HG03175 (cell line): ENCODE measurements around the gene KIF7.
"Not testable (repeated sequence)": the region's sequence is repeated elsewhere in the genome, so short reads cannot be mapped to it uniquely, and the experiment has no call there.

Experiments used
- ATAC-seq: cut with Tn5 transposase; IDR thresholded peaks from one replicate; pipeline ENCODE4 v1.9.1; 2021; ENCODE audit warnings: mild to moderate bottlenecking, moderate library complexity; ENCODE audit not compliant: unreplicated experiment

KIF7 gene

GRCh38 chr15:89654847-89655805 is at the start of gene KIF7:
TSS of gene KIF7 (minus strand) at chr15:89655467. CDS start at chr15:89652930, 2,537 bp downstream.
- ATAC-seq: no peak

- ATAC-seq: no peak
These were observed 49.1 kb upstream of the KIF7 start for GRCh38 chr15:89704411-89704810.

GRCh38 chr15:89695198-89695597 is 39.9 kb upstream of the KIF7 start:
- ATAC-seq: no peak

DNA sequence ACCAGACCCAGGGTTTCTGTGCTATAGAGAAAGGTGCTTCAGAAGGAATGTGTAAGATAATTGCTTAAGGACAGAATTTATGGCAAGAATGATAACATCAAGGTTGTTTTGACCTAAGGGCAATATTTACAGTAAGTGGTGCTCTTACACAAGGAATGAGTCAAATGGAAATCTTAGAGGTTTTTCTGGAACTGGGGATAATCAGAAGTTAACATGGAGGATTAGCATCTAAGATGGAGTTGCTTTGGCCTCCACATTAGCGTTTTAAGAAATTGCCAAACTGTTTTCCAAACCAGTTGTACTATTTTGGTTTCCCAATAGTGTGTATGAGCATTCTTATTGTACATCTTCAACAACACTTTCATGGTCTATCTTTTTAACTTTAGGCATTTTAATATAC is 38.4 kb upstream of the KIF7 start:
- ATAC-seq: no peak

DNA sequence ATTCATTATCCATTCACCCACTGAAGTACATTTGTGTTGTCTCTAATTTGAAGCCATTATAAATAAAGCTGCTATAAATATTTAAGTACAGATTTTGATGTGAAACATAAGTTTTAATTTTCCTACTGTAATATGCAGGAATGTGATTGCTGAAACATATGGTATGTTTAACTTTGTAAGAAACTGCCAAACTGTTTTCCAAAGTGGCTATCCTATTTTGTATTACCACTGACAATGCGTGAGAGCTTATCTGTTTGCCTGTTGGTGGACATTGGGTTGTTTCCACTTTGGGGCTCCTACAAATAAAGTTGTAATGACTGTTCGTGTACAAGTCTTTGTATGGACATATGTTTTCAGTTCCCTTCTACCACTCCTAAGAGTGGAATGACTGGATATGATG is 37.8 kb upstream of the KIF7 start:
- ATAC-seq: no peak

DNA sequence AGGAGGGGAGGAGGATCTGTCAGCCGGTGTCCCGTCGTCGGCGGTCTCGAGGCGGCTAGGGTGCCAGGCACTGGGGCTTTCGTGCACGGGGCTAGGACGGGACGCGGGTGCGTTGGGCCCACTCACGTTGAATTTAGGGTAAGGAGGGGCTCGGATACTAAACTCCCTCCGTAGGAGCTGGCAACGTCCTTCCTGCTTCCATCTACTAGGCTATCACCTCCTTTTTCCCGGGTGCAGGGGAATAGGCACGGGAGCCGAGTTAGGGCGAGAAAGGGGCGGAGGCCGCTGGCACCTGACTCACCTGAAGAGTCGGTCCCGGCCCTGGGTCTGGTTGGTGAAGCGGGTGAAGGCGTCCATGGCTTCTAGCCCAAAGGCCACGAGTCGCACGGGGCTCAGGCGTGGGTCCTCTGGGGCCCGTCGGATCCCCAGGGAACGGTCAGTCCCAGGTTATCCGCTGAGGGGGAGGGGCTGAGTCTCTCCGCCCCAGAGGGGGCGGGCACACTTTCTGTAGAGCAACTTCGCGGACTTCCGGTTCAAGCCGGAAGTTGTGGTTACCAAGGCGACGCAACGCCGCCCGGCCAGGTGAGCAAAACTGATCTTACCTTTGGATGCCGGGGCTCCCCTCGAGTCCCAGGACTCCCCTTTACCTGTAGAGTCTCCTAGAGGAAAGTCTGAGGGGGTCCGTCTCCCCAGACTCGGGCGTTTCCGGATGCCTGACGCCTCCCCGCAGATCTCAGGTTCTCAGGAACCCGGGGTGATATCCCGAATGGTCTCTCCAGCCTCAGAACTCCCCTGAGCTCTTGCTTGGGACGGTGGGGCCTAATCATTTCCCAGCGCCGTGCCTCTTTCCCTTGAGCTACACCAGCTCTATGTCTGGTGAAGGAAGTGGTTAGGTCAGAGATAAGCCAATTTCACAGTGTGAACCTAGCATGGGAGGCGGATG is 35.3 kb upstream of the KIF7 start, which contains the start of the genes PEX11A and WDR93:
Gene PEX11A (minus strand): TSS at position 479 of the 943 bp plus-strand sequence. CDS start 122 bp downstream, at position 357.
Gene WDR93 (plus strand): TSS at position 536 of the 943 bp plus-strand sequence. CDS start 10,936 bp downstream, outside the sequence.
- peak; percentile 96 for ATAC-seq

DNA sequence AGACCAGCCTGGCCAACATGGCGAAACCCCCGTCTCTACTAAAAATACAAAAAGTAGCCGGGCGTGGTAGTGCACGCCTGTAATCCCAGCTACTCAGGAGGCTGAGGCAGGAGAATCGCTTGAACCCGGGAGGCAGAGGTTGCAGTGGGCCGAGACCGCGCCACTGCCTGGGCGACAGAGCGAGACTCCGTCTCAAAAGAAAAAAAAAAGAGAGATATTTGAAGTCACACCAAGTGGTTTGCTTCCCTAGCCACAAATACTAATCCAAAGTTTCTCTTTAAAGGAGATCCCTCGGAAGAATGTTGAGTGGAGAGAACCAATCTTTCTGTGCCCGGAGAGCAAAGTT is 34.6 kb upstream of the KIF7 start:
- not testable (repeated sequence) for ATAC-seq

GRCh38 chr15:89686522-89686921 is 31.3 kb upstream of the KIF7 start:
- no peak for ATAC-seq

DNA sequence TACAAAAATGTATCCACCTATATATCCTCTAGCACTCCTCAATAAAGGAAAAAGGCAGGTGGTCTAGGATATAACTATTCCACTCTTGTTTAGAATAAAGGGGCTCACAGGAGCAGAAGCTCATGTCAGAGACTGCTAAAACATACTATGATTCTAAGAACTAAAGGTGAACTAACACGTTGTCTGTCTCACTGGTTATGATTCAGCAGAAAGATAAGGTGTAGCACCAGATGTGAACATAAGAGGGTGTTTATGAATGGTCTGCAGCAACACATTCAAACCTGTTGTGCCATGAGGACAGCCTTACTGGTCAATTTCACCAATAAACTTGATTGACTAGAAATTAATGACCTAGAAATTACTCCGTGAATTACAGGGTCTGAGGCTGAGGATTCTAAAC is 30.7 kb upstream of the KIF7 start:
- no peak for ATAC-seq

GRCh38 chr15:89681146-89681545 is 25.9 kb upstream of the KIF7 start:
- no peak for ATAC-seq

- ATAC-seq: no peak
These were observed 25.1 kb upstream of the KIF7 start for GRCh38 chr15:89680282-89680873.

DNA sequence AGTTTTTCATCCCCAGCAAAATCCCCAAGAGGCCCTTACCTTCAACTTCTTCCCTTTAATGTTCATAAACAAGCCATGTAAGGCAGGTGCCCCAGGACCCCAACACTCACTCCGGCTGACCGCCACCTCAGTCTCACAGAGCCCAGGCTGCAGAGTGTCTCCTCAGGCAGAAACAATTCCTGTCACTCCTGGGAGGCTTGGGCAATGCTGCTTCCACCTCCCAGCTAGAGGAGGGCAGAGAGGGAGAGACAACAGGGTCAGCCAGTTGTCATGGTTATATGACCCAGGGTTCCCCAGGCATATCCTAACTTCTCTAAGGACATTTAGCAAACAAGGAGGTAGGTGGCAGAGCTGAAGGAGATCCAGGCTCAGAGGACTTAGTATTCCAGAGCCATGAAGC is 23.9 kb upstream of the KIF7 start, which contains the start of gene PLIN1:
Gene PLIN1 (minus strand): TSS at position 156 of the 400 bp plus-strand sequence. CDS start 1,878 bp downstream, outside the sequence.
- no peak for ATAC-seq

- no peak for ATAC-seq
These were observed 22.1 kb upstream of the KIF7 start for GRCh38 chr15:89677381-89677780.

GRCh38 chr15:89675606-89676005 is 20.3 kb upstream of the KIF7 start:
- ATAC-seq: no peak

GRCh38 chr15:89674526-89674925 is 19.3 kb upstream of the KIF7 start:
- ATAC-seq: no peak

DNA sequence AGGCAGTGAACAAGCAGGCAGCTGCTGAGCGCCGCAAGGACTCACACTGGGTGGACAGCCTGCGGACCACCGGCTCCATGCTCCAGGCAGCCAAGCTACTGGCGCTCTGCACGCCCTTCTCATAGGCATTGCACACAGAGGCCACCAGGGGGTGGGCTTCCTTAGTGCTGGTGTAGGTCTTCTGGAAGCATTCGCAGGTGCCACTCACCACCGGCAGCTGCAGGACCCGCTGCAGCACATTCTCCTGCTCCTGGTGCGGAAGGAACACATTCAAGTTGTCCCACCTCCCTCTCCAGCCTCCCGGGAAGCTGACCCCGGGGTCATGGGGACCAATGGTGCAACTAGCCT is 17.9 kb upstream of the KIF7 start:
- ATAC-seq: no peak

GRCh38 chr15:89672221-89673164 is 17.2 kb upstream of the KIF7 start:
- no peak for ATAC-seq

DNA sequence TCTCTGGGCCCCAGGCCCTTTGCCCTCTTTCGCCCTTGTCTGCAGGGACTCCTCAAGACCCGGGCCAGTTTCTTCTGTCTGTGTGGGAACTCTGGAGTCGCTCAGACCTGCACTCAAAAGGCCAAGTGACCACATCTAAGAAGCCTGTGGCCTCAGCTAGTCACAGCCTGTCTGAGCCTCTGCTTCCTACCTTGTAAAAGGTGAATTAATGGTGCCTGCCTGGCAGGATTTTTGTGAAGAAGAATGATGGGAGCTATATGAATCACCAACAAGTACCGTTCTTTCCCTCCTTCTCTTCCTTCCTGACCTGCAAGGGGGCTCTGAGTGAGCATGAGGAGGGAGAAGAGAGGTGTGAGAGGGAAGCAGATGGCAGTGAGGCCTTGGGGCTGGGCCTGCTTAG is 16.4 kb upstream of the KIF7 start:
- ATAC-seq: no peak

DNA sequence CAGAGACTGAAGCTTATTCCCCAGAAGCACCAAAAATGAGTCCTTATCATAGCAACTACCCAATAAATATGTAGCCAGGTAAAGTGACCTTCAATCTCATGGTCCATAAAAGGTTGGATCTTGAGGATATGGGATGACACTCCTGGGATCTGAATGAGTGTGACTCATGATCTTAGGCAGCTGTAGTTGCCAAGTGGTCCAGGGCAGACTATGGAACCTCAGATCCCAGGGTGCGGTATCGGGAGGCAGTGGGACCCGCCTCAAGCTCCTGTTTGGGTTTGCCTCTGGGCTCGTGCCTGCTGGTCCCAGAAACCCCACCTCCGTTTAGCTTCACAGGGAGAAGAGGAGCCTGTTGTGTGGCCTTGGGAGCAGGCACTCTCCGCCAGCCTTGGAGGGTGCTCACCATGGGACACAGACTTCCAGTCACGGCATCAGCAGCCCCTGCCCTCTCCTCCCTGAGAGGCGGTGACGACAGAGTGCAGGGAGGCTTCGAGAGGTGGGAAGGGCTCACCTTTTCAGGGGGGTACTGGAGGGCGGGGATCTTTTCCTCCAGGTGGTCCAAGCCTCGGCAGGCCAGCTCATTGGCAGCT is 15.8 kb upstream of the KIF7 start:
- no peak for ATAC-seq
